HG02678 (cell line): ENCODE measurements around the gene IQUB.
A peak's percentile ranks its signal among the peaks of the same experiment; 100 is the strongest.
"Not testable (repeated sequence)": the region's sequence is repeated elsewhere in the genome, so short reads cannot be mapped to it uniquely, and the experiment has no call there.

Experiments
- ATAC-seq: cut with Tn5 transposase; IDR thresholded peaks from one replicate; pipeline ENCODE4 v1.9.1; 2021; ENCODE audit warnings: mild to moderate bottlenecking, moderate library complexity; ENCODE audit not compliant: unreplicated experiment

The IQUB gene

DNA sequence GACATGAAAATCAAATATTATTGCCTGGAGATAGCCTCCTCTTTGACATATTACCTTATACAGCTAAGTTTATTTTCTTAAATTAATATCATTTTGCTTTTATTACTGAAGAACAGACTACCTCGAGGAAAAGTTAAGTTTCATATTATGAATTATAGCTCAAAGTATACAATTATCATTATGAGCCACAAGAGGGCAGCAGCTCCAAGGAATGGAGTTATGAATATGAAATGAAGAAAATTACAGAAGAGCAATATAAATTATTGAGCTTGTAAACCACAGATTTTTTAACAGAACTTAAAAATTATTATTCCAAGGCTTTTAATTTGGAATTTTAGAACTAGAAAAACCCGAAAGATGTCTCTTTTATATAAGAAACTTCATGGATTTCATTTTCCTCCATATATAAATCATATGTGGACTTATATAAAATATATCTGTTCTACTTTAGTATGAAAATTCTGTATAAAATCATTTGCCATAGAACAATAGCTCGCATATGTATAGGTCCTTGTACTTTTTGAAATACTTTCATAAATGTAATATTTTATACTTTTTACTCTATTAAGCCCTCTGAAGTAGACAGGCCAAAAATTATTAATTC lies 40.1 kb downstream of the IQUB start:
- peak; percentile 59 for ATAC-seq

DNA sequence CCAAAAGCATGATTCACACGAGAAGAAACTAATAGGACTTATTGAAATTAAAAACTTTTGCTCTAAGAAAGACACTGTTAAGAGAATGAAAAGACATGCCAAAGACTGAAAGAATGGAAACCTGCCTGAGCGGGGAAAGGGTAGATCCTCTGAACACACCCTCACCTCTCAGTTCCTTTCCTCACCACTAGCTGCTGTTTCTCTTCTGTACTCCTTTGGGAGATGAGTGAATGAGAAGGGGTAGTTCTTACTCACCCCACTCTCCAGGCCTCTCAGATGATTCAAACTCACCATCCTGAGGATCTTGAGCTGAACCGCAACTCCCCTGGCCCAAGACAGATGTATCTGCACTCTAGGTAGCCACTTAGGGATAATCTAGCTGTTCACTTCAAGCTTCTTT lies 41.9 kb downstream of the IQUB start:
- ATAC-seq = peak; percentile 65

GRCh38 chr7:123485721-123486120 lies 48.7 kb downstream of the IQUB start:
- ATAC-seq = no peak

GRCh38 chr7:123485187-123485586 lies 49.2 kb downstream of the IQUB start:
- no peak for ATAC-seq

- no peak for ATAC-seq
Observed at GRCh38 chr7:123484199-123484598, 50.2 kb downstream of the IQUB start.

DNA sequence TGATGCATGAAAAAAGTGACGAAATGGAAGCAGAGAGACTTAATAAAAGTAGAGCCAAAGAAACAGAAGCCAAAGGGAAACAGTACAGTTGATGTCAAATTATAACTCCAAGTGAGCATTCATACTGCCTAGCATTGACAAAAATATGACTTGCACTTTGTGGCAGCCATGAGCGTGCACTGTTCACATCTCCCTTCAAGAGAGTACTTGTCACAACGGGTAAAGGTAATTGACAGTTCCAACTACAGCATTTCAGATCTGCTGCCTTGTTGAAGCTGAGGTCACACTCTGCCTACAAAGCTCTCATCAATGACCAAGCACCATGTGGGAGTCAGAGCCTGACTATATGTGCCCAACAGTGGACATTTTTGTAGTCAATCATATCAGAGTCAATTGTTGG lies 54.3 kb downstream of the IQUB start:
- no peak for ATAC-seq

- ATAC-seq = not testable (repeated sequence)
Observed at GRCh38 chr7:123478056-123478455, 56.3 kb downstream of the IQUB start.

DNA sequence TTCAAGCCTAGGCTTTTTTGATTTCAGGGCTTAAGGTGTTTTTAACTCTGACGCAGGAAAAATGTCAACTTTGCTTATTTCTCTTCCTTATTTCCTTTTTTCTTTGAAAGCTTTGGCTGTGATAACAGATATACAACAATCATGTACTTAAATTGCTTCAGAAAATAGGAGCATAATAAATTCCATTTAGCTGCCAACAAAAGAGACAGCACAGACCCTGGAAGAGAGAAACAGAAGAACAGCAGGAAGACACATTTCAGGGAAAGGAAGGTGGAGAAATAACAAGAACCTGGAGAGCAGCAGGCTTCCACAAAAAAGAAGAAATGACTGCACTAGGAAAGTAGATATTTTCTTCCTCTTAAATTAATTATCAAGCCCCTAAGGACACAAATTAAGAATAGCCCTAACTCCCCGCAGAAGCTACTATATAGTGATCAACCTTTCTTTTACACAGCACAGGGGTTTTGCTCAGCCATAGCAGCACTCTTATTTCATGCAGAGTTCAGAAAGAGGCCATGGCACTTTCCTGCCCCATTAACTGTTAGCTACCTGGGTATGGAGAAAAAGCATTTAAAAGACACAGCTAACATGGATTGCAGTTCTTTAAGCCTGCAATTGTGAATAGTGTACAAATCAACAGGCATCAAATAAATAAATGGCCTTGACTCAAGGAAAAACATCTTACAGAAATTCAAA lies 61.5 kb downstream of the IQUB start:
- no peak for ATAC-seq

DNA sequence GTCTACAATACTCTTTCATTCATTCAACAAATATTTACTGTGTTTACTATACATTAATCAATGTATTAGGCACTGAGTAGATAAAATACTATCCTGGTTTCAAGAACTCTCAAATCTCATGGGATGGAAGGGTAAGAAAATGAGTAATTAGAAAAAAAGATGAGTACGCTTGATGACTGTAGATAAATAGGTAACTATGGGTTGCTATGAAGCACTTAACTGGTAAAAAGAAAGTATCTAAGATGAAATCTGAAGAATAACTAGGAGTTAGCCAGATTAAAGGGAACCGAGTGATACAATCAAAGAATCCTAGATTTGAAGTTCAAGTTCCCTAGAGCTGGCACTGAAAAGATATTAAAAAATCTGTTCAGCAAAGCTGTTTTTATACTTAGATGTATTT lies 62.1 kb downstream of the IQUB start:
- no peak for ATAC-seq

DNA sequence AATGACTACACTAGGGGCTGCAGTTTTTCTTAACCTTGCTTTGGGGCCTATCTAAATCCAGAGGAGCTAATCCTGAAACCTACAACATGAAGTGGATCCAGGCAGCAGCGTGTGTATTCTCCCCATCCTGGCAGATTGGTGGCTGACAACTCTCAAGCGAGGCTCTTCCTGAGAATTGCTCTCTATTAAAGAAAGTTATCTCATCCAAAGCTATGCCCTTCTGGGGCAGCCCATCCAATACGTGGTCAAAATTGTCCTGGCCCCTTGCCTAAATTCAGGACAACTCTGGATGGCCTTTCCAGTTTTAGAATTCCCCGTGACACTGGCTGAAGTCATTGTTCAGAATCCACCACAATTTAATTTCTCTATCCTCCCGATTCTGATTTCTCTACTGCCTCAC lies 66.1 kb downstream of the IQUB start:
- no peak for ATAC-seq

- no peak for ATAC-seq
Observed at GRCh38 chr7:123463890-123464289, 70.5 kb downstream of the IQUB start.

- ATAC-seq = no peak
Observed at GRCh38 chr7:123460616-123461015, 73.8 kb downstream of the IQUB start.

DNA sequence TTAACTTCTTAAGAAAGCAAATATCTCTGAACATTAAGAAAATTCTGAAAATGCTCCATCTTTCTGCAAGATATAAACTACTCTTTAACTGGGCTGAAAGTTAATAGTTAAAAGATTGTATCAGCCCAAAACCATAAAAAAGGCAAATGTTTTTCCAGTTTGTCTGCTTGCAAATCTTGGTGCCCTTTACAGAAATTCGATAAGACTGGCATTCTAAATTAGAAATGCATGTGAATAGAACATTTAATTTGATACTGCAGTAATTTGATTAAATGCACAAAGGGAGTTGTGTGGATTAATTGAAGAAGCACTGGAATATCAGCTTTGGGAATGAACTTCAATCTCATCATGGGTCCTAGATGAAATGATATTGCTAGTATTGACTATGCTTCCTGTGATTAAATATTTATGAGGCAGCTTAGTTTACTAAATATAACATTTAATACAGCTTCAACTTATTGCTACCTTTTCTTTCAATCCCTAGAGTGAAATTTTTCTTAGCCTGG lies 78.4 kb downstream of the IQUB start:
- ATAC-seq = no peak

DNA sequence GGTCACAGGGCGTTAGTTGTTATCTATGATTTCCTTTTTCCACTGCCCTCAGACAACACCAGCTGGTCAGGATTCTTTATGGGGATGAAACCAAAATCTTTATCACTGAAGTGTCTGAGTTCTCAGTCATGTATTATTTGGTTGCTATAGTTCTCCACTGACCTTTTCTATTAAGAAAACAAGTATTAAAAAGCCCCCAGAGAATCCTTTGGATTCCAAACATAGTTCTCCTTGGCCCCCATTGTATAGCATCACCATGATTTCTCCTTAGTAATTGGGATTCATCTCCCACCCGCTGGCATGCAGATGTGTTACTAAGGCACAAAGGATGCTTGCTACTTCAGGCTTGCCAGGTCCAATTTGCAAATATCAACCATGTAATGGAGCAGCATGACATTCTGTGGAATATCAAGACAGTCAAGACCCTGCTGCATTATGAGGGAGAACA lies 94.3 kb downstream of the IQUB start:
- ATAC-seq = no peak

DNA sequence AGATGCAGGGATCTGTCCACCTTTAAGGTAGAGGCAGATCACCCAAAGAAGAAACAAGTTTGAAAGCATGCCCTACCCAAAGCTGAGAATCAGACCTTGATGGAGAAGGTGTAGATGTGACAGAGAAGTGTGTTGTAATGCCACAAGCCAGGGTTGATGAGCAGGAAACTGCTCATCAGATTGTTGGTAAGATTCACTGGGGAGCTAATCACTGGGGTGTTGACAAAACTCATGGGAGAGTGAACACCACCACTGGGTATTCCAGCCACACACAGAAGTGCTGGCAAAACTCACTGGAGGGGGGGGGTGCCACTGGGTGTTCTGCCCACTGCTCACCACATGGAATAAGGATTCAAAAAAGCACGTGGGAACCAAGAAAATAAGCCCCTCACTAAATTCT lies 95.2 kb downstream of the IQUB start:
- no peak for ATAC-seq

DNA sequence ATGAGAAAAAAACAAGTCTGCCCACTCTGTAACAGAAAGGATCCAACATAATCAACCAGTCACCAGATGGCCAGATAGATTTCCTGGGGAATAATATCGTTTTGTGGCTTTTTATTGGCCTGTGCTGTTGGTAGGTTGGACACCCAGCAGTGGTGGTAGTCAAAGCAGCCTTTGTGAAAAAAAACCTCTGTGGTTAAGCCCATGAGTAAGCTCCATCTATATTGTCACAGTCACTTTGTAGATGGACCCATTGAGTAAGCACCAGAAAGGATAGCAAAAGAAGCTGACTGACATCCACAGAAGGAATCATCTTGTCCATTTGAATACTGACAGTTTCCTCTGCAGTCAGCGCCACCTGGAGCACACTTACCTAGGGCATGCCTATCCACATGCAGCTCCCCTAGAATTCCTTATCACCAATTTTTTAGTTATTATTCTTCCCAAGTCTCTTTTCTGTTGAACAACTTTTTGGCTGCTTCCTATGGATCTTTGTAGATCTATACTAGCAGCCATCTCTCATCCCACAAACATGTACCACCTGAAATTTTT lies 96.9 kb downstream of the IQUB start:
- ATAC-seq = no peak

DNA sequence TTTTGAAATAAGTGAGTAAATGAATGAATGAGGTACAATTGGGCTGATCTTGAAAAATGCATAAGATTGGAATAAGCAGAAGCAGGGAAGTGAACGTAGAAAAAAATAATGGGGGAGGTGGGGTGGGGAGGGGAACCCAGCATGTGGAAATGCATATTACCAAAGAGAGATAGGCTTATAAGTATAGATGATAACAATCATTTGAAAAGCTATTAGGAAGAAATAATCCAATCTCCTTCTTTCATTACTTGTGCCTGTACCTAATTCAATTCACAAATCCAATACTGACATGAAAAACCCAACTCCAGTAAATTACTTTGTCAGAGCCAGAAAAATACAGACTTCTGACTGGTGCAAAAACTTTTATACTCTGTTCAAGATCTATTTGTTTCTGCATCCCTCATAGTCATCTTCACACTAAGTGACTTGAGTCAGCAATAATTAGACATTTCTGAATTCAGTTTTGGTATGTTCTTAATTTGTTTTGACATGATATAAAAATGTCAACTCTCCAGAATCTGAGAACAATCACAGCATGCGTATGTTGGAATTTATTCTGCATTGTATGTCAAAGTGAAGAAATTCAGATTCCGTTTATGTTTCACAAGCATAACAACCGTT lies 99.2 kb downstream of the IQUB start:
- no peak for ATAC-seq

- no peak for ATAC-seq
Observed at GRCh38 chr7:123433665-123434064, 100.7 kb downstream of the IQUB start.

GRCh38 chr7:123432601-123433000 lies 101.8 kb downstream of the IQUB start:
- no peak for ATAC-seq

DNA sequence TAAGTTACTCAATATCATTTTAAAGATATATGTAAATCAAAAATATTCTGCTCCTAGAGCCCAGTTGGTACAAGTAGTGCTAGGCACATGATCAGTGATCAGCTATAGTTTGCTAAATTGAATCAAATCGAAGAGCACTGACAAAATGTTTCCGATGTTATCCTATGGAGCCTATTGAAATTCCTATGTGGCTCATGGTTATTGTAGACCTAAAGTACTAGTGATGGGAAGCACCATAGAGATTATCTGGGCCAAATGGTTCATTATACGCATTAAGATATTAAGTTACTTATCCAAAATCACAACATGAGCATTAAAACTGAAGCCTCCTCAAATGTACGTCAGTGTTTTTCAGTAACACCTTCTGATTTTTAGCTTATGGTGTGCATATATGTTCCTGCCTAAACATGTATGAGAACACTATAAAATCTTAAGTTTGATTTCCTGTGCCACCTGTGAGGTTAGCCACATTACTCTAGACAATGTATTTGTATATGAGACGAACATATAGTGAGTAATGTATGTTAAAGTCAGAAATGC lies 103.2 kb downstream of the IQUB start:
- ATAC-seq = no peak

- no peak for ATAC-seq
Observed at GRCh38 chr7:123425246-123425645, 109.1 kb downstream of the IQUB start.

DNA sequence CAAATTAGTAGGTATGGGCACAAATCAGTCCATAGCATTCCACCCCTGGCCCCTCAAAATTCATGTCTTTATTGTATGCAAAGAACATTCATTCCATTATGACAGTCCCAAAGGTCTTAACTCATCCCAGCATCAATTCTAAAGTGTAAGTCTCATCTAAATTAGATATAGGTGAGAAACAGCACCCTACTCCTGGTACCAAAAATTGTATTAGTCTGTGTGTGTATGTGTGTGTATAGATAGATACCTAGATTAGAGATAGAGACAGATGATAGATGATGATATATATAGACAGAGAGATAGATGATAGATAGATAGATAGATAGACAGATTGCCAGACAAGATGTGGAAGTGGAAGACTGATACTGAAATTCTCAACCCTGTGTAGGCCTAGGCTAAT lies 109.9 kb downstream of the IQUB start:
- ATAC-seq = no peak
